ENCODE results near the gene PPP1R3G. TPM values are rescaled to one million over a fixed set of nuclear protein-coding genes. Genes with fewer than 3 reads are reported as not detected.

The PPP1R3G gene
- total RNA-seq = 4.4 and 6.2 TPM in 2 replicates

GRCh38 chr6:5084781-5085647 lies at the start of gene PPP1R3G:
PPP1R3G (plus strand) TSS chr6:5085341; CDS start chr6:5085486, 145 bp downstream.

Other genes with a start within 250 kb of the PPP1R3G start
- gene RPP40, start 81.3 kb upstream of the PPP1R3G start, total RNA-seq = 7.0 and 9.2 TPM in 2 replicates
- gene LYRM4, start 175.6 kb downstream of the PPP1R3G start, total RNA-seq = 7.3 and 12.3 TPM in 2 replicates
- gene FARS2, start 176.2 kb downstream of the PPP1R3G start, total RNA-seq = 26.6 and 26.8 TPM in 2 replicates

All from hair follicle dermal papilla cell (primary cell).